Stimulated activated naive CD4-positive, alpha-beta T cell (primary cell): ENCODE measurements around the gene ZNHIT3.
A peak's percentile ranks its signal among the peaks of the same experiment; 100 is the strongest.
"Not testable (repeated sequence)": the region's sequence is repeated elsewhere in the genome, so short reads cannot be mapped to it uniquely, and the experiment has no call there.

ENCODE experiments used
- DNase-seq, 6 experiments: peaks; one replicate each; lab custom pipeline; 2025; lab: John Stamatoyannopoulos, UW

The ZNHIT3 gene

DNA sequence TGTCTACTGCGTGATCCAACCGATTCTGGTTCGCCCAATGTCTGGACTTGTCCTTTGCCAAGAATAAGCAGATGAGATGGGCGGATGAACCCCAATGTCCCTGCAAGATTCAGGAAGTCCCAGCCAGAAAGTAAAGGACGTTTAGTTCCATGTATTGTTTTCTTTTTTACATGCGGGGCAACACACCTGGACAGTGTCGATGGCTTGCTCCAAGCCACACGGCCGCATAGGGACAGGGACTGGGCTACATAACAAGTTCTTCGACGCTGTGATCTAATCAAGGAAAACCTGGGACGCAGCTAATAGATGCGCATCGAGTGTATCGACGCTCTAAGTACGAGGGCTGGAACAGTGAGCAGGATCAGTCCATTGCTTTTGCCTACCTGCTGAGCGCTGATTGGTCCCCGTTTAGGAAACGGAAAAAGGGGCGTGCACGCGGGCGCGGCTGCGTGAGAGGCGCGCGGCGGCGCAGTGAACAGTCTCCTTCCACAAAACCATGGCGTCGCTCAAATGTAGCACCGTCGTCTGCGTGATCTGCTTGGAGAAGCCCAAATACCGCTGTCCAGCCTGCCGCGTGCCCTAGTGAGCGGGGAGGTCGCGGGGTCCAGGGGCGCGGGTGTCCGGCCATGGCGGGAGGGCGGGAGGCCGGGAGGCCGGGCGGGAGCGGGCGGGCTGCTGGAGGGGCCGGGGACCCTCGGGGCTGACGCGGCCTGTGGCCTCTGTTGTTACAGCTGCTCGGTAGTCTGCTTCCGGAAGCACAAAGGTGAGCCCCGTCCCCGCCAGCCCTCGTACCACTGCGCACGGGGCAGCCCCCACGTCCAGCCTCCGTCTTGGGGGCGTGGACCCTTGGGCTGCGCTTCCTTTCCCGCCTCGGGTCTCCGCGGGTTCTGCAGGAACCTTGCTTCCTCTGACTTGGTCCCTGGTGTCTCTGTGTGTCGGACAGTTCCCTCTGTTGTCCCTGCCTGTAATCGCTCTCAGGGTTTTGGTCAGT, at the start of gene ZNHIT3:
TSS of gene ZNHIT3 (plus strand) at position 478 of the 991 bp plus-strand sequence. CDS start at position 497, 19 bp downstream.
- DNase-seq, result peak; percentile 81 to 90 (median 87)

DNA sequence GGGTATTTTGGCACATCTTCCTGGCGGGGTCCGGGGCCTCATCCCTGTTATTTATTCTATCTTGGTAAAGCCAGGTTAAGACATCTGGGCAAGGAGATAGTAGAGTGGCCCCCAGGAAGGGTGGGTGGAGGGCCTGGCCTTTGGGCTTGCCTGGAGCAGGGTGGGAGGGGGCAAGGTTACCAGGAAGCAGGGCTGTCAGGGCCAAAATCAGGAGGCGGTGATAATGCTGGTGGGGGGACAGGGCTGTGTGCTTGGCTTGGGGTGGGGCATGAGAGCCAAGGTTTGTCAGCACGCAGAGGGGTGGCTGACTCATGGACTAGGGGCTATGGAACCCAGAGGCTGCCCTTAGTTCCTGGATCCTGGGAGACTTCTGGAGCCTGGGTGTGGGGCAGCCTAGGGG, 44.7 kb upstream of the ZNHIT3 start:
- DNase-seq, result not testable (repeated sequence)

DNA sequence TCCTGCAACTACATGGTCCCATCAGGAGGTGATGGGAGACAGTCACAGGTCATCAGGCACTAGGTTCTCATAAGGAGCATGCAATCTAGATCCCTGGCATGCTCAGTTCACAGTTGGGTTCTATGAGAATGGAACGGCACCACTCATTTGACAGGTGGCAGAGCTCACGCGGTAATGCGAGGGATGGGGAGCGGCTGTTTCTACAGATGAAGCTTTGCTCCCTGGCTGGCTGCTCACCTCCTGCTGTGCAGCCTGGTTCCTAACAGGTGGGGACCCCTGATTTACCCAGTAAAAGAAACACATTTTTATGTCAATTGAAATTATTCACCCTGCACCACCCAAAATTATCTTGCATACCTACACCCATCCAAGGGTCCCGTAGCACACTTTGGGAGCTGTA, 42.7 kb upstream of the ZNHIT3 start:
- no peak for DNase-seq

- DNase-seq, result not testable (repeated sequence)
Measured at GRCh38 chr17:36449997-36450396, 36.5 kb upstream of the ZNHIT3 start.

DNA sequence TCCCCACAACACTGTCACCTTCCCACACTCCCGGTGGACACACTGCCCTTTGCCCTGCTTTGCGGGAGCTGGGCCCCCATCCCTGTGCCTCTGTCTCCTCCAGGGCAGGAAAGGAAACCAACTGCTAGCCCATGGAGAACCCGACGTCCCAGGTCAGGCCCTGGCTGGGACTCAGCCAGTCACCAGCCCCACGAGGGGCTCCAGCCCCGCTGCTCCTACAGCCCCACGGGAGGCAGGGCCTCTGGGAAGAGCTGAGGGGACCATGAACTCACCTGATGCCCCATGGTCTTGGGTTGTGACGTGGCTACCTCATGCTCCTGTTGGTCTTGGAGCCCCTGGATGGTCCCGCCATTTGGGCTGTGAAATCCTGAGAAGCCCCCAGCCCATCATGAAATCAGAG, 33.6 kb upstream of the ZNHIT3 start:
- not testable (repeated sequence) for DNase-seq

DNA sequence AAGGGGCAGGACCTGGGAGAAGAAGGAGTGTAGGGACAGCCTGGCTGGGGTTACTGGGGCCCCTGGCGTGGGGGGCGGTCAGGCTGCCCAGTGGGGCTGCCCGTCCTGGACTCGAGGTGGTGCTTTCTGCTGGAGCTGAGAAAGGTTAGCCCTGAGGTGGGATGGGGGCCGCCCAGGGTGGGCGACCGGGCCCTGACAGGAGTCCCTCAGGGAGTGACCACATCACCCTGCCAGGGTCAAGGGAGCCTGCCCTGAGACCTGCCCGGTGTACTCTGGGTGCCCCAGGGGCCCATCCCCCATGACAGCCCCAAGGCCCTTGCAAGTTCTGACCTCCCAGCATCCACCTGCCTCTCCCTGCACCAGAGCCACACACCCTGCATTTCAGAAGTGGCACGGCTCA, 28.8 kb upstream of the ZNHIT3 start:
- DNase-seq, result not testable (repeated sequence)

- DNase-seq, result no peak
Measured at GRCh38 chr17:36459045-36459444, 27.4 kb upstream of the ZNHIT3 start.

GRCh38 chr17:36459601-36460000, 26.9 kb upstream of the ZNHIT3 start:
- no peak for DNase-seq

- no peak for DNase-seq
Measured at GRCh38 chr17:36460265-36460937, 26.1 kb upstream of the ZNHIT3 start.

- DNase-seq, result no peak
Measured at GRCh38 chr17:36461330-36462110, 25.0 kb upstream of the ZNHIT3 start.

DNA sequence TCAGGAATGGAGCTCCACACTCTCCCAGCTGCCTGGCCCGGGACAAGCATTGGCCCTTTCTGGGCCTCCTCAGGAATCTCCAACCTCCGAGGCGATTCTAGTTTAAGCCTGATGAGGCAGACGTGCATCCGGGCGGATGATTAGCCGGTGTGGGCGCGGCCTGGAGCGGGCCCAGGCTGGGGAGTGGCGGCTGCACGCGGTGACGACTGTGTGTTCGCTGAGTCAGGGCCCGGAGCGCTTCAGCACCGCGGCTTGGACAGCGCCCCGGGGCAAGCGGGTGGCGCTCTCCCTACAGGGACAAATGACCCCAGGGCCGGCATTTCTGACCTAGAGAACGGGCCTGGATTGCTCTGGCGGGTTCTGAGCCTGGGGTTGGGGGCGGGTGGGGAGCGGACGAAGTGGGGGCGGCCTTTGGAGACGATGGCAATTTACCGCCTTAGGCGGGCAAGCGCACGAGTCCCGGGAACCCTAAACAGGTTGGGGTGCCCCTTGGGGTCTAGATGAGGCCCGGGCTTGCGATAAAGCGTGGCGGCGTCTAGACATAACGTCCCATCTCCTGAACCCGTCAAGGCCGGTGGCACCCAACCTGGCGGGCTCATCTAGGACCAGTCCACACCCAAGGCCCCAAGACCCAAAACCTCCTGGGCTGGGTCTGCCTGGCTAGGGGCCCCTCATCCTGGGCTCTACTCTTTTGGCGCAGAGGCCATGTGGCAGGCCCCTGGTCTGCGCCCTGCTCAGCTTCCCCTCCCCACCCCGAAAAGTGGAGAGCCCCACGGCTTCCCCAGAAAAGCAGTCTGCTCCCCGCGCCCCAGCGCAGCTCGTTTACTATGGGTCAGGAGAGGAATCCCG, 22.3 kb upstream of the ZNHIT3 start:
- DNase-seq, result peak in 3 of 6 experiments; percentile 1 to 14 (median 2)

GRCh38 chr17:36464765-36465088, 21.8 kb upstream of the ZNHIT3 start:
- DNase-seq, result no peak

GRCh38 chr17:36468903-36469635, 17.4 kb upstream of the ZNHIT3 start:
- no peak for DNase-seq

DNA sequence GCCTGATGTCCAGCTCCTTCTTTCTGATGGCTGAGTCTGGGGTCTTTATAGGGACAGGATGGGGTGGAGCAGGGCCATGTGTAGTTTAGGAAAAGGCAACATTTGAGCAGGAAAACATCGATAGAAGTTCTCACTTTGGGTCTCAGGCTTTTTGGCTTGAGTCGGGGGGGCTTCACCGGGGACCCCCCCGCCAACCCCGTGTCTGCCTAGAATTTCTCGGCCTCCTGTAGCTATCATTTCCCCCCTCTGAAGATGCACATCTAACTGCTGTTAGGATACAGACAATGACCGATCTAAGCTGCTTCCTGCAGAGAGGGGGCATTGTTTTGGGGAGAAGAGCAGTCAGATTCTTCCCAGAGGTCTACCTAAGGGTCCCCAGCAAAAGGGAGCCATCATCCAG, 16.7 kb upstream of the ZNHIT3 start:
- no peak for DNase-seq

DNA sequence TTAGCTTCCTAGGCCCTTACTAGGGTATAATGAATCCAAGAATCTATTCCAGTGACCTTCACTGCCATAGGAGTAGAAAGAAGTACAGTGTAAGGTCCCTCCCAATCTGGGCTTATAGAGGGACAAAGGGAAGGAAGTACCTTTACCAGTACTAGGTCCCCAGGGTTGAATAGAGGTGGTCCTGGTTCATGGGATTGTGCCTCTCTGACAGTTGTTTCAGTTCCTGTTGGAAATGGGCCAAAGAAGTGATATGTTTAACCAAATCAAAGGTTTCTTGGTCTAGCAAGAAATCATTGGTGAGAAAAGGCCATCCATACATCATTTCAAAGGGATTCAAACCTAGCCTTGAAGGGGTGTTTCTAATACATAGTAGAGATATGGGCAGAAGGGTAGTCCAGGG, 16.0 kb upstream of the ZNHIT3 start:
- no peak for DNase-seq

- no peak for DNase-seq
Measured at GRCh38 chr17:36474571-36474970, 11.9 kb upstream of the ZNHIT3 start.

DNA sequence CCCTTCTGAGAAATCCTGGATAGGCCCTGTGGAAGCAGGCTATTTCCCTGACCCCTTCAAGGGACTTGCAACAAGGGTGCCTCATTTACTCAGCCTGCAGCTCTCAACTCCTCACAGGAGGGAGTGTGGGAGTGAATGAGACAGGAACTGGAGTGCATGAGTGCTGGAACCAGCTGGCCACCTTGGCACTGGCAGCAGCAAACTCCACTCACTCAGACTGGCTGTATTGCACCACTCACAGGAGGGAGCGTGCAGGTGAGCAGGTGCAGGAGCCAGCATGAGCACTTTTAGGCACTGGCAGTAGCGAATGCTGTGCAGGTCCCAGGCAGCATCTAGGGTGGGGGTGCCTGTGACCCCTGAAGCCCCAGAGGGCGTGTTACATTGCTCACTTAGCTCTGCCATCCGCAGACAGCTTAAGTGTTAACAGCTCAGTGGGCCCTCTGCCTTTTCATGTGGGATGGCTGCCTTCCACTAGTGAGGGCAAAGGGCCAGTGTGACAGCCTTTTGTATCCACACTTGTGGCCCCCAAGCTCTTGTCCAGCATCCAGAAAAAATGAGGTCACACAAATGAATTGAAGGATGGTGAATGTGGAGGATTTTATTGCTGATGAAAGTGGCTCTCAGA, 11.0 kb upstream of the ZNHIT3 start:
- DNase-seq, result no peak

GRCh38 chr17:36481829-36482228, 4.7 kb upstream of the ZNHIT3 start:
- no peak for DNase-seq

DNA sequence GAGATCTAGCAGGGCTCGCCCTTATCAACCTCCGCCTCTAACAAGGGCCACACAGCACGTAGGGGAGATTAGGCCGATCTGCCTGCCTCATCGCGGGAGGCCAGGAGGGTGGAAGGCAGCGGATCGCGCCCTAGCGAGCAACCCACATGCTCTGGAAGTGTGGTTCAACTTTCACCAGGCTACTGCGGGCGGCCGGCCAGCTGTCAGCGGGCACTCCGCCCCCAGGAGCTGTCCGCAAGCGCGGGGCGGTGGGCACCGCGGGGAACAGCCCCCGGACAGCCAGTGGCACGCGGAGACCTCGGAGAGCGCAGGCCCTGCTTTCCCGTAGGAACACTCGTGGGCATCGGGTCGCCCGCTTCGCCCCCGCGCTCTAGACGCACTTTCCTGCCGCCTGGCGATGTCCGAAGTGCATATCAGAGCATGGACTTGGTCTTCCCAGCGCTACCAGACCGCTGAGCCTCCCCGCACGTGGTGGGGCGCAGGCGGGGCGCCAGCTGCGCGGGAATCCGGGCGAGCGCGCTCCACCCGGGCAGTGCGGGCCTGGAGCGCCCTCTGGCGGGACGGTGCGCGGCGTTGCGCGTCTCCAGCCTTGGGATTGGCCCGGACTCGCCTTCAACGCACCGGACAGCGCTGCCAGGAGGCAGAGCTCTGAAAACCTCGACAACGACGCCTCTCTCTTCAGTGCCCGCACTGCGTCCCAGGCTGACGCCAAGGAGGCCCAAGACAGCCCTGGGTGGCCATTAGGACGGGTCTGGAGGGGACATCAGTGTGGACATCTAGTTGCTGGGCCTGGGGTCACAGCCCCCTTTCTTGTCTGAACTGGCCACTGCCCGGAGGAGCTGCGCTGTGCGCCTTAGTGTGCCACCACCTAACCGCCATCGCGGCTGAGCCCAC, 3.6 kb upstream of the ZNHIT3 start:
- DNase-seq, result peak; percentile 48 to 81 (median 72)
